ENCODE measurements around the gene RRAD.
A peak's percentile ranks its signal among the peaks of the same experiment; 100 is the strongest.
"Not testable (repeated sequence)": the region's sequence is repeated elsewhere in the genome, so short reads cannot be mapped to it uniquely, and the experiment has no call there.

RRAD gene

GRCh38 chr16:66899310-66899944 is 25.9 kb downstream of the RRAD start:
- no peak for DNase-seq

GRCh38 chr16:66898933-66899309 is 26.4 kb downstream of the RRAD start:
- no peak for DNase-seq

- DNase-seq: no peak
These were observed 27.1 kb downstream of the RRAD start for GRCh38 chr16:66898207-66898606.

- not testable (repeated sequence) for DNase-seq
These were observed 28.7 kb downstream of the RRAD start for GRCh38 chr16:66896682-66897081.

- DNase-seq: no peak
These were observed 29.3 kb downstream of the RRAD start for GRCh38 chr16:66895999-66896398.

- no peak for DNase-seq
These were observed 29.7 kb downstream of the RRAD start for GRCh38 chr16:66895689-66895979.

- peak; percentile 11 for DNase-seq
These were observed 30.2 kb downstream of the RRAD start for GRCh38 chr16:66894948-66895688.

GRCh38 chr16:66894055-66894454 is 31.3 kb downstream of the RRAD start:
- no peak for DNase-seq

GRCh38 chr16:66891797-66892196 is 33.5 kb downstream of the RRAD start:
- DNase-seq: no peak

- no peak for DNase-seq
These were observed 34.0 kb downstream of the RRAD start for GRCh38 chr16:66891360-66891759.

- no peak for DNase-seq
These were observed 34.5 kb downstream of the RRAD start for GRCh38 chr16:66890799-66891198.

- no peak for DNase-seq
These were observed 35.7 kb downstream of the RRAD start for GRCh38 chr16:66889622-66890021.

- DNase-seq: no peak
These were observed 36.4 kb downstream of the RRAD start for GRCh38 chr16:66888647-66889615.

- DNase-seq: no peak
These were observed 38.4 kb downstream of the RRAD start for GRCh38 chr16:66886914-66887313.

GRCh38 chr16:66886321-66886720 is 39.0 kb downstream of the RRAD start:
- DNase-seq: no peak

GRCh38 chr16:66885491-66885890 is 39.8 kb downstream of the RRAD start:
- DNase-seq: no peak

GRCh38 chr16:66882702-66883101 is 42.6 kb downstream of the RRAD start:
- DNase-seq: no peak

- DNase-seq: no peak
These were observed 43.3 kb downstream of the RRAD start for GRCh38 chr16:66881964-66882508.

- no peak for DNase-seq
These were observed 43.8 kb downstream of the RRAD start for GRCh38 chr16:66881560-66881959.

GRCh38 chr16:66881014-66881417 is 44.3 kb downstream of the RRAD start:
- DNase-seq: no peak

- peak; percentile 86 for DNase-seq
These were observed 44.9 kb downstream of the RRAD start, which contains the start of gene PDP2 for GRCh38 chr16:66880288-66881013. Gene PDP2, plus strand, starts transcription at chr16:66880515. Its CDS starts 3,770 bp downstream, at chr16:66884285.

GRCh38 chr16:66878067-66878466 is 47.3 kb downstream of the RRAD start:
- no peak for DNase-seq

Measured in effector CD8-positive, alpha-beta T cell (primary cell).